H9 (cell line): ENCODE data around the gene UMOD. TPM values are rescaled to one million over a fixed set of nuclear protein-coding genes. Genes with fewer than 3 reads are reported as not detected.

ENCODE experiments used
- DNase-seq: peaks from one replicate; pipeline ENCODE4 v3.0.0-alpha.2; 2017
- H2AFZ ChIP-seq: one replicate; pipeline ENCODE4 v1.6.1; 2013; ENCODE audit warnings: mild to moderate bottlenecking, low read length, control low read depth, moderate library complexity
- H2AK5ac ChIP-seq: 2 replicates; pipeline ENCODE4 v1.6.1; 2013; ENCODE audit warnings: low read length, control low read depth, mixed read lengths; ENCODE audit not compliant: insufficient read length
- H2BK120ac ChIP-seq: one replicate; pipeline ENCODE4 v1.6.1; 2013; ENCODE audit warnings: low read depth, mild to moderate bottlenecking, low read length, control low read depth, inconsistent platforms; ENCODE audit not compliant: poor library complexity, severe bottlenecking
- H2BK12ac ChIP-seq: 2 replicates; pipeline ENCODE4 v1.6.1; 2013; ENCODE audit warnings: low read length, control low read depth, mixed read lengths, low read depth; ENCODE audit not compliant: insufficient read length
- H2BK15ac ChIP-seq: 2 replicates; pipeline ENCODE4 v1.6.1; 2013; ENCODE audit warnings: low read depth, low read length, control low read depth
- H2BK20ac ChIP-seq: one replicate; pipeline ENCODE4 v1.6.1; 2013; ENCODE audit warnings: low read depth, mild to moderate bottlenecking, low read length, control low read depth, inconsistent platforms; ENCODE audit not compliant: poor library complexity, severe bottlenecking
- H2BK5ac ChIP-seq: 2 replicates; pipeline ENCODE4 v1.6.1; 2013; ENCODE audit warnings: low read length, control low read depth, mixed read lengths; ENCODE audit not compliant: insufficient read length
- H3K14ac ChIP-seq: 2 replicates; pipeline ENCODE4 v1.6.1; 2013; ENCODE audit warnings: low read length, control low read depth; ENCODE audit not compliant: insufficient read depth
- H3K18ac ChIP-seq: 2 replicates; pipeline ENCODE4 v1.6.1; 2013; ENCODE audit warnings: low read depth, mild to moderate bottlenecking, mixed read lengths, low read length, control low read depth; ENCODE audit not compliant: insufficient read length
- H3K23ac ChIP-seq: 2 replicates; pipeline ENCODE4 v1.6.1; 2013; ENCODE audit warnings: low read length, control low read depth, mixed read lengths, low read depth; ENCODE audit not compliant: insufficient read length
- H3K23me2 ChIP-seq: 2 replicates; pipeline ENCODE4 v1.6.1; 2013; ENCODE audit warnings: low read depth, mild to moderate bottlenecking, mixed read lengths, low read length, control low read depth; ENCODE audit not compliant: insufficient read length, poor library complexity, severe bottlenecking
- H3K27ac ChIP-seq: 2 replicates; pipeline ENCODE4 v1.5.1; 2013; ENCODE audit warnings: low read length, control low read depth, mixed read lengths, low read depth; ENCODE audit not compliant: insufficient read length
- H3K27me3 ChIP-seq: 2 replicates; pipeline ENCODE4 v1.6.1; 2013; ENCODE audit warnings: low read length, control low read depth, inconsistent platforms; ENCODE audit not compliant: insufficient read depth
- H3K4ac ChIP-seq: 2 replicates; pipeline ENCODE4 v1.6.1; 2013; ENCODE audit warnings: low read depth, mild to moderate bottlenecking, control low read depth, inconsistent platforms, low read length, moderate library complexity
- H3K4me1 ChIP-seq: 2 replicates; pipeline ENCODE4 v1.6.1; 2013; ENCODE audit warnings: low read length, control low read depth, inconsistent platforms; ENCODE audit not compliant: insufficient read depth
- H3K4me2 ChIP-seq: 2 replicates; pipeline ENCODE4 v1.6.1; 2013; ENCODE audit warnings: low read length, control low read depth, mixed read lengths; ENCODE audit not compliant: insufficient read length, insufficient read depth
- H3K56ac ChIP-seq: 2 replicates; pipeline ENCODE4 v1.6.1; 2013; ENCODE audit warnings: low read depth, mild to moderate bottlenecking, mixed read lengths, low read length, control low read depth; ENCODE audit not compliant: insufficient read length
- H3K79me1 ChIP-seq: 2 replicates; pipeline ENCODE4 v1.6.1; 2013; ENCODE audit warnings: low read depth, mild to moderate bottlenecking, moderate library complexity, low read length, control low read depth, inconsistent platforms; ENCODE audit not compliant: insufficient read depth, poor library complexity, severe bottlenecking
- H3K79me2 ChIP-seq: 2 replicates; pipeline ENCODE4 v1.6.1; 2013; ENCODE audit warnings: low read length, control low read depth, inconsistent platforms; ENCODE audit not compliant: insufficient read depth
- H3K9ac ChIP-seq: 2 replicates; pipeline ENCODE4 v1.6.1; 2013; ENCODE audit warnings: low read length, control low read depth, mixed read lengths; ENCODE audit not compliant: insufficient read length; ENCODE audit errors: extremely low read depth
- H3K9me3 ChIP-seq: one replicate; pipeline ENCODE4 v1.6.1; 2013; ENCODE audit warnings: low read depth, low read length, inconsistent platforms; ENCODE audit not compliant: control insufficient read depth
- H3T11ph ChIP-seq: one replicate; pipeline ENCODE4 v1.6.1; 2013; ENCODE audit warnings: mild to moderate bottlenecking, low read length, control low read depth, inconsistent platforms
- H4K20me1 ChIP-seq: one replicate; pipeline ENCODE4 v1.6.1; 2013; ENCODE audit not compliant: control insufficient read depth, insufficient read length, insufficient read depth
- H4K5ac ChIP-seq: 2 replicates; pipeline ENCODE4 v1.6.1; 2013; ENCODE audit warnings: low read depth, mild to moderate bottlenecking, mixed read lengths, low read length, control low read depth; ENCODE audit not compliant: insufficient read length
- H4K8ac ChIP-seq: replicated peaks from 2 replicates; pipeline ENCODE4 v1.6.1; 2013; ENCODE audit warnings: low read length, control low read depth, mixed read lengths, low read depth; ENCODE audit not compliant: insufficient read length
- H4K91ac ChIP-seq: 2 replicates; pipeline ENCODE4 v1.6.1; 2013; ENCODE audit warnings: low read depth, mild to moderate bottlenecking, moderate library complexity, mixed read lengths, low read length, control low read depth; ENCODE audit not compliant: insufficient read length
- H3K27ac Mint-ChIP-seq, 3 experiments: 2 replicates in 2 of 3; 3 replicates in 1 of 3; pipeline ENCODE4 v1.8.0; 2020 to 2021; ENCODE audit warnings: mixed read lengths in 3 of 3, mild to moderate bottlenecking in 1 of 3, moderate library complexity in 1 of 3
- H3K27me3 Mint-ChIP-seq: 2 replicates; pipeline ENCODE4 v1.8.0; 2021; ENCODE audit warnings: low read depth, mild to moderate bottlenecking, moderate library complexity, mixed read lengths
- H3K36me3 Mint-ChIP-seq, 3 experiments: 2 replicates in 2 of 3; 3 replicates in 1 of 3; pipeline ENCODE4 v1.8.0; 2020 to 2021; ENCODE audit warnings: low read depth in 3 of 3, mixed read lengths in 3 of 3; ENCODE audit not compliant: insufficient read depth in 1 of 3
- H3K4me1 Mint-ChIP-seq, 2 experiments: 2 replicates each; pipeline ENCODE4 v1.8.0; 2020; ENCODE audit warnings: mixed read lengths in 2 of 2
- H3K4me3 Mint-ChIP-seq, 2 experiments: 2 replicates in 1 of 2; 3 replicates in 1 of 2; pipeline ENCODE4 v1.8.0; 2020 to 2021; ENCODE audit warnings: mild to moderate bottlenecking in 2 of 2, mixed read lengths in 2 of 2, moderate library complexity in 1 of 2
- H3K9me3 Mint-ChIP-seq, 2 experiments: 2 replicates in 1 of 2; 3 replicates in 1 of 2; pipeline ENCODE4 v1.8.0; 2020; ENCODE audit warnings: mild to moderate bottlenecking in 2 of 2, mixed read lengths in 2 of 2, moderate library complexity in 1 of 2
- WGBS: extraction: QIAGEN DNeasy Blood & Tissue Kit; methylation state at CpG from one replicate; pipeline ENCODE4 v1.1.7; 2013; ENCODE audit warnings: missing lambda C conversion rate, low lambda C conversion rate, mixed read lengths; ENCODE audit not compliant: insufficient read length; ENCODE audit errors: extremely low coverage; 5-methylcytosine and 5-hydroxymethylcytosine counted together
- total RNA-seq: library from RNA; stranded (reverse); gene quantifications from 2 replicates; pipeline ENCODE4 v1.2.1, GENCODE V29; 2021
- TF ChIP-seq, protein P1 (sequence below): fragments of 200-600 bp; sonication (generic); conservative IDR thresholded peaks from 3 replicates; pipeline ENCODE4 v1.8.0; 2021; ENCODE audit warnings: antibody characterized with exemption, mild to moderate bottlenecking

The UMOD gene
- total RNA-seq, 1 experiment from 2014 or later: not detected

DNA sequence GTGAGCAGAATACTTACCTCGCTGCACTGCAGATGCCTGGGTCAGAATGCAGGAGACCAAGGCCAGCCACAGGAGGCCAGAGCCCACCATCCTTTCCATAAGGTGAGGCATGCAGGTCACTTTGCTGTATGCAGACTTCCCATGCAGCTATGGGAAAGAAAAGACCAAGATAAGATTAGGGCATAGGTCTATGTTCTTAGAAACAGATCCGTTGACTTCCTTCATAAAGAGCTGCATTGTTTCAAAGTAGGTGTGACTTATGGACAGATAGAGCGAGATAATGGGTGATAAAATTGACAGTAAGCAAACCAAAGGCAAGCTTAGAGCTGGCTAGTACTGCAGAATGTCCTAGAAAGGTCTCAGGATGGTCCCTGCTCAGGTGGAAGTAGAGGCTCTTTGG is 26.2 kb downstream of the UMOD start:
- H3K18ac ChIP-seq: no peak overlapping the region
- no peaks in the 10 kb centered on the region for H3K4me1 ChIP-seq
- H2BK15ac ChIP-seq: no peak overlapping the region
- H3K56ac ChIP-seq: no peak overlapping the region
- no peak overlapping the region for H3T11ph ChIP-seq
- H3K23me2 ChIP-seq: no peaks in the 10 kb centered on the region
- no peak overlapping the region for H2BK5ac ChIP-seq
- H3K4ac ChIP-seq: no peak overlapping the region
- H3K27ac ChIP-seq: no peak overlapping the region
- H3K27me3 ChIP-seq: no peaks in the 10 kb centered on the region
- peaks cover 3% of the 10 kb centered on the region for H4K20me1 ChIP-seq
- Mint-ChIP-seq H3K27ac (no peak overlapping the region), H3K4me1 (peaks cover 2 to 3% of the 10 kb centered on the region in 2 experiments; a peak in 1 of 4 replicates), H3K4me3 (no peak overlapping the region), H3K9me3 (no peaks in the 10 kb centered on the region), H3K36me3 (no peaks in the 10 kb centered on the region), H3K27me3 (peaks cover 3% of the 10 kb centered on the region)
- no peak overlapping the region for H3K9ac ChIP-seq
- H2BK20ac ChIP-seq: no peak overlapping the region
- no peak overlapping the region for H2AFZ ChIP-seq
- DNase-seq: no peak
- no peak overlapping the region for H3K4me2 ChIP-seq
- H2BK120ac ChIP-seq: no peak overlapping the region
- no CpG with 5 or more reads among the region's 3 CpGs for WGBS
- H3K79me1 ChIP-seq: no peaks in the 10 kb centered on the region
- no peak overlapping the region for H4K91ac ChIP-seq
- no peaks in the 10 kb centered on the region for H3K9me3 ChIP-seq
- no peak overlapping the region for H4K8ac ChIP-seq
- no peak overlapping the region for H3K23ac ChIP-seq
- no peak overlapping the region for H4K5ac ChIP-seq
- no peak overlapping the region for H3K14ac ChIP-seq
- no peak overlapping the region for H2BK12ac ChIP-seq
- no peak overlapping the region for H2AK5ac ChIP-seq
- TF ChIP-seq, protein P1, sequence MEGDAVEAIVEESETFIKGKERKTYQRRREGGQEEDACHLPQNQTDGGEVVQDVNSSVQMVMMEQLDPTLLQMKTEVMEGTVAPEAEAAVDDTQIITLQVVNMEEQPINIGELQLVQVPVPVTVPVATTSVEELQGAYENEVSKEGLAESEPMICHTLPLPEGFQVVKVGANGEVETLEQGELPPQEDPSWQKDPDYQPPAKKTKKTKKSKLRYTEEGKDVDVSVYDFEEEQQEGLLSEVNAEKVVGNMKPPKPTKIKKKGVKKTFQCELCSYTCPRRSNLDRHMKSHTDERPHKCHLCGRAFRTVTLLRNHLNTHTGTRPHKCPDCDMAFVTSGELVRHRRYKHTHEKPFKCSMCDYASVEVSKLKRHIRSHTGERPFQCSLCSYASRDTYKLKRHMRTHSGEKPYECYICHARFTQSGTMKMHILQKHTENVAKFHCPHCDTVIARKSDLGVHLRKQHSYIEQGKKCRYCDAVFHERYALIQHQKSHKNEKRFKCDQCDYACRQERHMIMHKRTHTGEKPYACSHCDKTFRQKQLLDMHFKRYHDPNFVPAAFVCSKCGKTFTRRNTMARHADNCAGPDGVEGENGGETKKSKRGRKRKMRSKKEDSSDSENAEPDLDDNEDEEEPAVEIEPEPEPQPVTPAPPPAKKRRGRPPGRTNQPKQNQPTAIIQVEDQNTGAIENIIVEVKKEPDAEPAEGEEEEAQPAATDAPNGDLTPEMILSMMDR: no peak
- H3K79me2 ChIP-seq: 0 out of 2 replicates have a peak, but pooled peaks cover 2% of the 10 kb centered on the region
